H1 (cell line): ENCODE data around the gene SENP3. TPM values are rescaled to one million over a fixed set of nuclear protein-coding genes. Genes with fewer than 3 reads are reported as not detected.

Source experiments
- CTCF ChIA-PET: fragments of 300-600 bp; sonication (Branson Sonifier 250); formaldehyde crosslinking; loops from one replicate; lab custom pipeline; 2021; ENCODE audit not compliant: partially characterized antibody; lab: Charles Lee
- POLR2A ChIA-PET: fragments of 300-600 bp; sonication (Branson Sonifier 250); formaldehyde crosslinking; loops from one replicate; lab custom pipeline; 2021; ENCODE audit warnings: inconsistent platforms; ENCODE audit not compliant: partially characterized antibody; lab: Charles Lee
- DNase-seq, 2 experiments: peaks; one replicate each; pipeline versions ENCODE4 v3.0.0 to v3.0.0-alpha.2; 2010 to 2022; ENCODE audit warnings: low spot score in 2 of 2, low read depth in 1 of 2, mixed read lengths in 1 of 2
- FAIRE-seq: peaks from 2 replicates; lab custom pipeline; 2011; peaks lifted over from hg19 to GRCh38; lab: Jason Lieb, UNC
- H2AFZ ChIP-seq: 2 replicates; pipeline ENCODE4 v1.8.1; 2012; ENCODE audit warnings: low read length, inconsistent platforms
- H2AK5ac ChIP-seq: 2 replicates; pipeline ENCODE4 v1.6.1; 2013; ENCODE audit warnings: low read depth, low read length
- H2BK120ac ChIP-seq: replicated peaks from 2 replicates; pipeline ENCODE3; 2013; ENCODE audit warnings: low read depth, low read length, inconsistent platforms
- H2BK12ac ChIP-seq: 2 replicates; pipeline ENCODE4 v1.6.1; 2013; ENCODE audit warnings: low read depth, low read length
- H2BK15ac ChIP-seq: 2 replicates; pipeline ENCODE4 v1.6.1; 2013; ENCODE audit warnings: low read length
- H2BK20ac ChIP-seq: 2 replicates; pipeline ENCODE4 v1.6.1; 2013; ENCODE audit warnings: low read length
- H2BK5ac ChIP-seq: 2 replicates; pipeline ENCODE4 v1.6.1; 2013; ENCODE audit warnings: low read depth, low read length
- H3K14ac ChIP-seq: 2 replicates; pipeline ENCODE4 v1.6.1; 2013; ENCODE audit warnings: inconsistent platforms; ENCODE audit not compliant: insufficient read length
- H3K18ac ChIP-seq: 2 replicates; pipeline ENCODE4 v1.6.1; 2013; ENCODE audit warnings: low read length; ENCODE audit errors: extremely low read depth
- H3K23ac ChIP-seq: 2 replicates; pipeline ENCODE4 v1.6.1; 2013; ENCODE audit warnings: inconsistent platforms; ENCODE audit not compliant: insufficient read length
- H3K23me2 ChIP-seq: 2 replicates; pipeline ENCODE4 v1.6.1; 2013; ENCODE audit warnings: low read depth, low read length
- H3K27ac ChIP-seq: 2 replicates; pipeline ENCODE4 v1.6.1; 2011; ENCODE audit warnings: low read depth, low read length, inconsistent platforms
- H3K27me3 ChIP-seq, 4 experiments: replicated peaks in 1 of 4; 1 replicate in 1 of 4; 2 replicates in 3 of 4; pipeline versions ENCODE4 v1.6.1 to v1.8.1; 2011 to 2013; ENCODE audit warnings: low read length in 3 of 4, mild to moderate bottlenecking in 3 of 4, inconsistent platforms in 2 of 4, mixed read lengths in 2 of 4, moderate library complexity in 1 of 4; ENCODE audit not compliant: control insufficient read depth in 3 of 4, insufficient read depth in 3 of 4; ENCODE audit errors: extremely low read depth in 1 of 4
- H3K36me3 ChIP-seq, 4 experiments: 2 replicates each; pipeline versions ENCODE4 v1.6.1 to v1.8.1; 2011 to 2013; ENCODE audit warnings: mild to moderate bottlenecking in 4 of 4, low read length in 3 of 4, moderate library complexity in 2 of 4, control low read depth in 1 of 4, inconsistent platforms in 1 of 4; ENCODE audit not compliant: insufficient read depth in 4 of 4, control insufficient read depth in 2 of 4
- H3K4ac ChIP-seq: replicated peaks from 2 replicates; pipeline ENCODE3; 2013; ENCODE audit warnings: low read length, low read depth, mixed read lengths, inconsistent platforms; ENCODE audit not compliant: insufficient read length
- H3K4me1 ChIP-seq, 4 experiments: replicated peaks in 1 of 4; 1 replicate in 1 of 4; 2 replicates in 3 of 4; pipeline versions ENCODE4 v1.6.1 to v1.8.1; 2011 to 2013; ENCODE audit warnings: low read length in 3 of 4, inconsistent platforms in 2 of 4, mixed read lengths in 1 of 4; ENCODE audit not compliant: insufficient read depth in 4 of 4, control insufficient read depth in 3 of 4
- H3K4me2 ChIP-seq, 2 experiments: 2 replicates each; pipeline versions ENCODE4 v1.6.1 to v1.8.1; 2011 to 2013; ENCODE audit warnings: low read depth in 2 of 2, low read length in 2 of 2, control low read depth in 1 of 2, inconsistent platforms in 1 of 2, mild to moderate bottlenecking in 1 of 2; ENCODE audit not compliant: insufficient read depth in 1 of 2
- H3K4me3 ChIP-seq, 4 experiments: fragments of 200-600, 300-600 bp in 1 of 4; sonication (generic), shearing (Covaris generic), sonication (Bioruptor Twin) in 1 of 4; 2 replicates each; pipeline versions ENCODE4 v1.5.1 to v1.8.1; 2011 to 2016; ENCODE audit warnings: low read length in 4 of 4, low read depth in 3 of 4, control low read depth in 2 of 4, inconsistent platforms in 2 of 4, mild to moderate bottlenecking in 2 of 4, mixed read lengths in 1 of 4, moderate library complexity in 1 of 4; ENCODE audit not compliant: insufficient read depth in 2 of 4; ENCODE audit errors: extremely low read depth in 1 of 4
- H3K56ac ChIP-seq: replicated peaks from 2 replicates; pipeline ENCODE3; 2013; ENCODE audit warnings: low read depth, mild to moderate bottlenecking, mixed read lengths, low read length, inconsistent platforms; ENCODE audit not compliant: insufficient read length
- H3K79me1 ChIP-seq: 2 replicates; pipeline ENCODE4 v1.6.1; 2013; ENCODE audit warnings: low read depth, low read length, control low read depth
- H3K79me2 ChIP-seq, 2 experiments: 2 replicates each; pipeline versions ENCODE4 v1.6.1 to v1.8.1; 2012 to 2013; ENCODE audit warnings: low read length in 2 of 2, mild to moderate bottlenecking in 2 of 2, inconsistent platforms in 1 of 2; ENCODE audit not compliant: insufficient read depth in 2 of 2, control insufficient read depth in 1 of 2
- H3K9ac ChIP-seq, 4 experiments: replicated peaks in 1 of 4; 1 replicate in 1 of 4; 2 replicates in 3 of 4; pipeline versions ENCODE4 v1.6.1 to v1.8.1; 2011 to 2013; ENCODE audit warnings: low read depth in 3 of 4, low read length in 3 of 4, control low read depth in 2 of 4, mild to moderate bottlenecking in 2 of 4, moderate library complexity in 2 of 4, inconsistent platforms in 1 of 4; ENCODE audit errors: extremely low read depth in 1 of 4
- H3K9me3 ChIP-seq, 2 experiments: 2 replicates each; pipeline versions ENCODE4 v1.6.1 to v1.8.1; 2012 to 2013; ENCODE audit warnings: mild to moderate bottlenecking in 2 of 2, moderate library complexity in 2 of 2, control low read depth in 1 of 2, inconsistent platforms in 1 of 2, low read depth in 1 of 2, low read length in 1 of 2, mixed read lengths in 1 of 2; ENCODE audit not compliant: insufficient read depth in 2 of 2
- H4K20me1 ChIP-seq, 2 experiments: replicated peaks in 1 of 2; 2 replicates each; pipeline versions ENCODE3 to v1.8.1; 2011 to 2013; ENCODE audit warnings: inconsistent platforms in 2 of 2, low read length in 2 of 2, mild to moderate bottlenecking in 1 of 2; ENCODE audit not compliant: insufficient read depth in 2 of 2, control insufficient read depth in 1 of 2
- H4K5ac ChIP-seq: 2 replicates; pipeline ENCODE4 v1.6.1; 2013; ENCODE audit warnings: low read length, low read depth, mixed read lengths, inconsistent platforms; ENCODE audit not compliant: insufficient read length
- H4K8ac ChIP-seq: 2 replicates; pipeline ENCODE4 v1.8.0; 2013; ENCODE audit warnings: mild to moderate bottlenecking, moderate library complexity, low read length, inconsistent platforms; ENCODE audit not compliant: insufficient read depth; ENCODE audit errors: extremely low read depth
- H4K91ac ChIP-seq: replicated peaks from 2 replicates; pipeline ENCODE3; 2013; ENCODE audit warnings: low read length, mixed read lengths, inconsistent platforms; ENCODE audit not compliant: insufficient read length
- PHF8 ChIP-seq: fragments of 200-600 bp; sonication (generic); conservative IDR thresholded peaks from 2 replicates; pipeline ENCODE4 v1.7.1; 2012; ENCODE audit warnings: low read depth, mild to moderate bottlenecking, inconsistent platforms, low read length, moderate library complexity
- POLR2A ChIP-seq, 2 experiments: IDR thresholded peaks; 1 replicate in 1 of 2; 2 replicates in 1 of 2; pipeline ENCODE4 v1.6.1; 2011; ENCODE audit warnings: low read depth in 2 of 2, low read length in 2 of 2, mild to moderate bottlenecking in 2 of 2; ENCODE audit errors: control extremely low read depth in 1 of 2
- POLR2AphosphoS5 ChIP-seq: IDR thresholded peaks from 2 replicates; pipeline ENCODE4 v1.6.1; 2011; ENCODE audit warnings: low read depth, low read length
- POU5F1 ChIP-seq: IDR thresholded peaks from 2 replicates; pipeline ENCODE4 v1.6.1; 2011; ENCODE audit warnings: low read depth, mild to moderate bottlenecking, low read length, moderate library complexity
- TAF7 ChIP-seq: optimal IDR thresholded peaks from 2 replicates; pipeline ENCODE3; 2011; ENCODE audit warnings: low read depth, mild to moderate bottlenecking, inconsistent platforms, low read length, moderate library complexity, borderline replicate concordance
- WGBS, 2 experiments: shearing (Covaris generic) in 1 of 2; methylation state at CpG; one replicate each; pipeline versions ENCODE4 v1.1.6 to v1.1.7; 2013 to 2015; ENCODE audit warnings: low lambda C conversion rate in 2 of 2, mixed read lengths in 2 of 2, inconsistent platforms in 1 of 2, low coverage in 1 of 2, missing lambda C conversion rate in 1 of 2; ENCODE audit not compliant: insufficient replicate concordance in 2 of 2, insufficient coverage in 1 of 2, insufficient read length in 1 of 2; ENCODE audit errors: extremely low coverage in 1 of 2, missing lambda C conversion rate in 1 of 2; 5-methylcytosine and 5-hydroxymethylcytosine counted together
- polyA plus RNA-seq, 7 experiments: library from polyadenylated mRNA; depleted of rRNA in 3 of 7; stranded (reverse) in 5 of 7; unstranded in 2 of 7; fragments of >200 nt in 5 of 7; fragments of 200-250 nt in 2 of 7; gene quantifications; 1 replicate in 5 of 7; 2 replicates in 1 of 7; 4 replicates in 1 of 7; pipeline versions ENCODE4 v1.2.1 to v1.2.3, GENCODE V29; 2011 to 2013; ENCODE audit warnings: missing spikeins in 2 of 7, mixed read lengths in 2 of 7
- total RNA-seq: library from RNA; stranded (reverse); fragmentation: NEBNext Ultra II Directional; extraction: Animal tissue kit (Norgen Biotek cat#: 25700); gene quantifications from 2 replicates; pipeline ENCODE4 v1.2.1, GENCODE V29; 2021

Gene SENP3
- total and polyA plus RNA-seq, 2 of the 8 experiments (the other 6 are each of a cell fraction or from before 2014, with no cell fraction given): 86.2 to 129 TPM

- H3K56ac ChIP-seq: no peak overlapping the region
- peaks cover 27 to 34% of the 10 kb centered on the region in 2 experiments for H4K20me1 ChIP-seq
- peaks cover 23 to 39% of the 10 kb centered on the region in 2 experiments for H3K79me2 ChIP-seq
- H2BK12ac ChIP-seq: no peak overlapping the region
- no peak overlapping the region for H2BK120ac ChIP-seq
- H4K91ac ChIP-seq: no peak overlapping the region
- peaks cover 4 to 10% (median 7%) of the 10 kb centered on the region in 4 experiments for H3K4me1 ChIP-seq
- no peak overlapping the region for H3K9ac ChIP-seq
- H3K4me3 ChIP-seq: 0 out of 8 replicates have a peak overlapping the region, but pooled peaks of 1 of the 4 experiments have one; percentile 98
- H2BK5ac ChIP-seq: no peak overlapping the region
- POLR2A ChIA-PET: interaction anchor here (0.6 to 37.5 kb wide), 28 partner anchors 7 to 351 kb away, joined by 3 to 1144 read pairs (median 4); partner anchors contain the start of genes CD68, CHRNB1, MPDU1 and NEURL4
- no peak overlapping the region for H2BK15ac ChIP-seq
- DNase-seq (no peak), FAIRE-seq (no peak)
- no peak overlapping the region for H3K23ac ChIP-seq
- H2AK5ac ChIP-seq: no peak overlapping the region
- peaks cover 10% of the 10 kb centered on the region for H3K79me1 ChIP-seq
- no peak overlapping the region for H3K14ac ChIP-seq
- no peak overlapping the region for H4K8ac ChIP-seq
- H2BK20ac ChIP-seq: no peak overlapping the region
- peak overlapping the region; percentile 10 to 97; a peak in 1 of 4 replicates for H3K4me2 ChIP-seq
- no peak for TF ChIP-seq PHF8
- TF ChIP-seq POU5F1: no peak
- peak; percentile 56; the same call in 1 of the 2 replicates for TF ChIP-seq POLR2AphosphoS5
- TF ChIP-seq TAF7: peak; percentile 24
- peak; percentile 17; a peak in 2 of 3 replicates for TF ChIP-seq POLR2A (IDR thresholded peaks at IDR 0.05; ENCODE audit: control extremely low read depth in 1 of 2, low read depth in 2 of 2, low read length in 2 of 2)
- no peak overlapping the region for H3K4ac ChIP-seq
- H3K18ac ChIP-seq: no peak overlapping the region
- no peaks in the 10 kb centered on the region for H3K9me3 ChIP-seq
- 0 out of 2 replicates have a peak overlapping the region, but pooled peaks have one; percentile 18 for H3K27ac ChIP-seq
- 94% methylated on average over 1 of the region's 1 CpG; no CpG with 5 or more reads in 1 of the 2 experiments for WGBS, 2 experiments
- H3K27me3 ChIP-seq: no peaks in the 10 kb centered on the region
- no peak overlapping the region for H2AFZ ChIP-seq
- peaks cover 48 to 67% (median 56%) of the 10 kb centered on the region in 4 experiments for H3K36me3 ChIP-seq
- peaks cover 6% of the 10 kb centered on the region for H3K23me2 ChIP-seq
- CTCF ChIA-PET: interaction anchor here (0.6 to 3.6 kb wide), 6 partner anchors 9 to 1056 kb away, joined by 3 to 24 read pairs (median 4); partner anchors contain the start of genes SENP3 and SOX15
- no peak overlapping the region for H4K5ac ChIP-seq
These were observed 13.8 kb downstream of the SENP3 start for GRCh38 chr17:7575481-7575883.
